HepG2 (cell line): Measurements from ENCODE around the gene UCKL1. TPM values are rescaled to one million over a fixed set of nuclear protein-coding genes. Genes with fewer than 3 reads are reported as not detected.

Experiments
- AKAP8 ChIP-seq: sonication (generic); formaldehyde crosslinking; IDR thresholded peaks from 2 replicates; pipeline ENCODE4 v1.5.1; 2020; ENCODE audit warnings: mild to moderate bottlenecking, missing genetic modification reagents
- ARID2 ChIP-seq: sonication (generic); formaldehyde crosslinking; IDR thresholded peaks from 2 replicates; pipeline ENCODE4 v1.8.1; 2022; ENCODE audit warnings: mild to moderate bottlenecking, missing genetic modification reagents, borderline replicate concordance
- ATM ChIP-seq: fragments of 450-650 bp; IDR thresholded peaks from 2 replicates; pipeline ENCODE4 v1.7.1; 2017; ENCODE audit warnings: mild to moderate bottlenecking, borderline replicate concordance
- ELF4 ChIP-seq: sonication (generic); formaldehyde crosslinking; IDR thresholded peaks from 2 replicates; pipeline ENCODE4 v1.5.0; 2020; ENCODE audit warnings: missing genetic modification reagents, mild to moderate bottlenecking, moderate library complexity, borderline replicate concordance
- HMG20B ChIP-seq: conservative IDR thresholded peaks from 2 replicates; pipeline ENCODE4 v1.6.1; 2016; ENCODE audit warnings: missing genetic modification reagents, missing compliant biosample characterization
- HNF4G ChIP-seq, 2 experiments: sonication (generic) in 1 of 2; formaldehyde crosslinking in 1 of 2; IDR thresholded peaks; 2 replicates each; pipeline versions ENCODE4 v1.4.0 to v1.6.1; 2011 to 2020; ENCODE audit warnings: borderline replicate concordance in 2 of 2, low read depth in 2 of 2, mild to moderate bottlenecking in 2 of 2, low read length in 1 of 2, missing genetic modification reagents in 1 of 2, moderate library complexity in 1 of 2
- HNRNPK ChIP-seq: fragments of 200-400 bp; formaldehyde crosslinking; IDR thresholded peaks from 2 replicates; pipeline ENCODE4 v1.6.1; 2018; ENCODE audit warnings: low read length, low read depth, moderate library complexity, mild to moderate bottlenecking; ENCODE audit not compliant: poor library complexity, severe bottlenecking
- HOXA3 ChIP-seq: sonication (generic); formaldehyde crosslinking; IDR thresholded peaks from 2 replicates; pipeline ENCODE4 v1.5.0; 2020; ENCODE audit warnings: missing genetic modification reagents
- IKZF4 ChIP-seq: sonication (generic); formaldehyde crosslinking; IDR thresholded peaks from 2 replicates; pipeline ENCODE4 v1.5.1; 2020; ENCODE audit warnings: borderline replicate concordance, mild to moderate bottlenecking, low read depth, missing genetic modification reagents; ENCODE audit errors: not compliant biosample characterization
- KMT2A ChIP-seq: sonication (generic); formaldehyde crosslinking; IDR thresholded peaks from 2 replicates; pipeline ENCODE4 v1.4.0; 2020; ENCODE audit warnings: missing genetic modification reagents
- MEIS1 ChIP-seq: sonication (generic); formaldehyde crosslinking; IDR thresholded peaks from 2 replicates; pipeline ENCODE4 v1.9.0; 2021; ENCODE audit warnings: mild to moderate bottlenecking, missing genetic modification reagents, moderate library complexity, borderline replicate concordance
- MTA1 ChIP-seq: sonication (generic); formaldehyde crosslinking; IDR thresholded peaks from 2 replicates; pipeline ENCODE4 v1.4.0; 2020; ENCODE audit warnings: missing genetic modification reagents, mild to moderate bottlenecking, borderline replicate concordance
- PAX8 ChIP-seq: sonication (generic); formaldehyde crosslinking; IDR thresholded peaks from 2 replicates; pipeline ENCODE4 v1.8.0; 2022; ENCODE audit warnings: mild to moderate bottlenecking, missing genetic modification reagents, borderline replicate concordance
- SATB2 ChIP-seq: sonication (generic); formaldehyde crosslinking; IDR thresholded peaks from 2 replicates; pipeline ENCODE4 v1.5.0; 2020; ENCODE audit warnings: missing genetic modification reagents
- SNAPC4 ChIP-seq: sonication (generic); formaldehyde crosslinking; IDR thresholded peaks from 2 replicates; pipeline ENCODE4 v1.4.0; 2020; ENCODE audit warnings: mild to moderate bottlenecking, missing genetic modification reagents
- SSRP1 ChIP-seq: IDR thresholded peaks from 2 replicates; pipeline ENCODE4 v1.6.1; 2016; ENCODE audit warnings: control low read depth
- SUZ12 ChIP-seq: fragments of 150-350 bp; IDR thresholded peaks from 2 replicates; pipeline ENCODE4 v1.6.1; 2014; ENCODE audit warnings: low read depth, low read length
- ZFY ChIP-seq: sonication (generic); formaldehyde crosslinking; IDR thresholded peaks from 2 replicates; pipeline ENCODE4 v1.4.0; 2020; ENCODE audit warnings: missing genetic modification reagents
- ZNF431 ChIP-seq: sonication (generic); formaldehyde crosslinking; IDR thresholded peaks from 2 replicates; pipeline ENCODE4 v1.9.0; 2022; ENCODE audit warnings: missing genetic modification reagents, low read depth, mild to moderate bottlenecking, borderline replicate concordance
- ZNF44 ChIP-seq: sonication (generic); formaldehyde crosslinking; IDR thresholded peaks from 2 replicates; pipeline ENCODE4 v1.5.1; 2020; ENCODE audit warnings: mild to moderate bottlenecking, missing genetic modification reagents
- ZNF549 ChIP-seq: sonication (generic); formaldehyde crosslinking; IDR thresholded peaks from 2 replicates; pipeline ENCODE4 v1.5.0; 2020; ENCODE audit warnings: missing genetic modification reagents
- ZNF780A ChIP-seq: sonication (generic); formaldehyde crosslinking; IDR thresholded peaks from 2 replicates; pipeline ENCODE4 v1.8.0; 2022; ENCODE audit warnings: mild to moderate bottlenecking, missing genetic modification reagents, moderate library complexity
- ZNF850 ChIP-seq: sonication (generic); formaldehyde crosslinking; conservative IDR thresholded peaks from 2 replicates; pipeline ENCODE4 v1.9.0; 2021; ENCODE audit warnings: mild to moderate bottlenecking, missing genetic modification reagents
- polyA plus RNA-seq, 8 experiments: library from polyadenylated mRNA; depleted of rRNA in 3 of 8; stranded (reverse) in 7 of 8; unstranded in 1 of 8; fragments of >200 nt; fragmentation: Illumina TruSeq in 4 of 8; extraction: Trizol in 4 of 8; gene quantifications; 2 replicates each; pipeline versions ENCODE4 v1.2.1 to v1.2.3, GENCODE V29; 2011 to 2016; ENCODE audit warnings: low read depth in 4 of 8, missing spikeins in 1 of 8, mixed read lengths in 1 of 8; ENCODE audit not compliant: insufficient read depth in 1 of 8
- total RNA-seq, 5 experiments: library from RNA; depleted of rRNA; stranded (reverse); fragments of >200 nt; fragmentation: Illumina TruSeq; extraction: Trizol; gene quantifications; 2 replicates each; pipeline ENCODE4 v1.2.3, GENCODE V29; 2016; ENCODE audit warnings: low read depth in 1 of 5
- TF ChIP-seq, protein P1 (sequence below): IDR thresholded peaks from 2 replicates; pipeline ENCODE4 v1.6.1; 2018; ENCODE audit warnings: missing genetic modification reagents

Gene UCKL1
- total and polyA plus RNA-seq, 2 of the 13 experiments (the other 11 are each of a cell fraction or from before 2014, with no cell fraction given), result 50.2 to 126 TPM

DNA sequence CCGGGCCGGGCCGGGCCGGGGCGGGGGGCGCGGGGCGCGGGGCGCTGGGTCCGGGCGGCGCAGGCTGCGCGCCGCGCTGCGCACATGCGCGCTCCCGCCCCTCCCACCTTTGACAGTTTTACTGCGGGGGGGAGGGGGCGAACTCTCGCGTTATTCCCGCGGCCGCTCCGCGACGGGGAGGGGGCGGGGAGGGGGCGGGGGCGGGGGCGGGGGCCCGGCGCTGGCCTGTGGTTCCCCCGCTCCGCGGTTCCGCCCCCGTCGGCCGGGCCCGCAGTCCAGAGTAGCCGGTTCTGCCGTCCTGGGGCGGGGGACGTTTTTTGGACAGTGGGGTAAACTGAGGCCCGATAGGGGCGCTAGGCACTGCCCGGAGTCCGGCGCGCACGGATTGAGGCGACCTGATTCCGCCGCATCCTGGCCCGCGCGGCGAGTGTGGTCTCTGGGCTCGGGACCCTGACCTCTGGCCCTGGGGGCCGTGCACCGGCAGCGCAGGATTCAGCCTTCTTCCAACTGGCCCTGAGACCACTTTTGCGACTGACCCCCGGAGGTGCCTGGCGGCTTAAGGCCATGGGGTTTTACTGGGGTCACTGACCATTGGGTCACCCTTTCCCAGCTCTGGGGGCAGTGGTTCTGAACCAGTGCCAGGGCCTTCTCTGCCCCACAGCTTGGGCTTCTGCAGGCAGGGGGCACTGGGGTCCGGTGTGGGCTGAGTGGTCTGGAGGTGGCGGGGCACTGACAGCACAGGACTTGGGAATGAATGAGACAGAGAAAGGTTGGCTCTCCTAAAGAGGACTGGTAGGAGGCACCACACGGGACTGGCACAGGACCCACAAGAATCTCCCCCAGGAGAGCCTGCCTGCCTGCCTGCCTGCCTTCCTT lies 13.9 kb upstream of the UCKL1 start, which contains the start of gene ZNF512B (continued):
- TF ChIP-seq SNAPC4 (CRISPR knock-in tag), result no peak
- TF ChIP-seq ZNF850, result no peak
- TF ChIP-seq IKZF4, result peak; percentile 60
- no peak for TF ChIP-seq SATB2 (CRISPR knock-in tag)
- TF ChIP-seq HNRNPK, result peak; percentile 93
- TF ChIP-seq MTA1 (CRISPR knock-in tag), result peak; percentile 88
- TF ChIP-seq ARID2 (CRISPR knock-in tag), result no peak
- TF ChIP-seq AKAP8, result peak; percentile 86; the same call in 1 of the 2 replicates
- no peak for TF ChIP-seq ELF4 (CRISPR knock-in tag)
- peak; percentile 56; the same call in 1 of the 2 replicates for TF ChIP-seq ZNF44
- TF ChIP-seq HMG20B (CRISPR knock-in tag), result no peak
- 0 out of 2 replicates have a peak, but pooled peaks have one; percentile 25 for TF ChIP-seq PAX8 (CRISPR knock-in tag)
- TF ChIP-seq SUZ12, result no peak
- no peak for TF ChIP-seq ZNF549
- TF ChIP-seq, protein P1, sequence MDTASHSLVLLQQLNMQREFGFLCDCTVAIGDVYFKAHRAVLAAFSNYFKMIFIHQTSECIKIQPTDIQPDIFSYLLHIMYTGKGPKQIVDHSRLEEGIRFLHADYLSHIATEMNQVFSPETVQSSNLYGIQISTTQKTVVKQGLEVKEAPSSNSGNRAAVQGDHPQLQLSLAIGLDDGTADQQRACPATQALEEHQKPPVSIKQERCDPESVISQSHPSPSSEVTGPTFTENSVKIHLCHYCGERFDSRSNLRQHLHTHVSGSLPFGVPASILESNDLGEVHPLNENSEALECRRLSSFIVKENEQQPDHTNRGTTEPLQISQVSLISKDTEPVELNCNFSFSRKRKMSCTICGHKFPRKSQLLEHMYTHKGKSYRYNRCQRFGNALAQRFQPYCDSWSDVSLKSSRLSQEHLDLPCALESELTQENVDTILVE (CRISPR knock-in tag), result no peak
- no peak for TF ChIP-seq KMT2A (CRISPR knock-in tag)
- TF ChIP-seq ZFY, result peak; percentile 62
- peak; percentile 25; the same call in 1 of the 2 replicates for TF ChIP-seq ZNF431 (CRISPR knock-in tag)
- no peak for TF ChIP-seq ATM
- TF ChIP-seq HNF4G (IDR thresholded peaks at IDR 0.05; ENCODE audit: borderline replicate concordance, low read depth, low read length), result peak; percentile 25; the same call in 1 of the 2 replicates
- no peak; the same call in 1 of the 2 replicates for TF ChIP-seq HNF4G (CRISPR knock-in tag; IDR thresholded peaks at IDR 0.05; ENCODE audit: borderline replicate concordance, low read depth)
- TF ChIP-seq SSRP1 (CRISPR knock-in tag), result peak; percentile 93; the same call in 1 of the 2 replicates
- peak; percentile 72; the same call in 1 of the 2 replicates for TF ChIP-seq MEIS1 (CRISPR knock-in tag)
- TF ChIP-seq ZNF780A (CRISPR knock-in tag), result no peak
- TF ChIP-seq HOXA3 (CRISPR knock-in tag), result peak; percentile 55; the same call in 1 of the 2 replicates
